Measurements from ENCODE around the gene NPR2. TPM values are rescaled to one million over a fixed set of nuclear protein-coding genes. Genes with fewer than 3 reads are reported as not detected.

NPR2 gene
- total RNA-seq, 1 experiment from 2014 or later: 18.8 TPM

DNA sequence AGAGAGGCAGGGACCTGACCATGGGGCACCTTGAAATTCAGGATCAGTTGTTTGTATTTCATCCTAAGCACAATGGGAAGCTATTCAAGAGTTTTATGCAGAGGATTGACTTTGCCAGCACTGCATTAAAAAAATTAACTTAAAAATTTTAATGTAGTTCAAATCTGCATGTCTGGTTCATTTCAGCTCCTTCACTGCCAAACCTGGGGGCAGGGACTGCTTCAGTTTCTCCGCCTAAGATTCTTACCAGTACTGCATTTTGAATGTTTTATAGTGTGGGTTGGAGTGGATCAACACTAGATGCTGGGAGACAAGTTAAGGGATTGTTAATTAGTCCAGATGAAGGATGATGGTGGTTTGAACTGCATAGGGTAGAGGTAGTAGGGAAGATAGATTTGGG is 21.6 kb upstream of the NPR2 start (continued):
- TF ChIP-seq, protein P1, sequence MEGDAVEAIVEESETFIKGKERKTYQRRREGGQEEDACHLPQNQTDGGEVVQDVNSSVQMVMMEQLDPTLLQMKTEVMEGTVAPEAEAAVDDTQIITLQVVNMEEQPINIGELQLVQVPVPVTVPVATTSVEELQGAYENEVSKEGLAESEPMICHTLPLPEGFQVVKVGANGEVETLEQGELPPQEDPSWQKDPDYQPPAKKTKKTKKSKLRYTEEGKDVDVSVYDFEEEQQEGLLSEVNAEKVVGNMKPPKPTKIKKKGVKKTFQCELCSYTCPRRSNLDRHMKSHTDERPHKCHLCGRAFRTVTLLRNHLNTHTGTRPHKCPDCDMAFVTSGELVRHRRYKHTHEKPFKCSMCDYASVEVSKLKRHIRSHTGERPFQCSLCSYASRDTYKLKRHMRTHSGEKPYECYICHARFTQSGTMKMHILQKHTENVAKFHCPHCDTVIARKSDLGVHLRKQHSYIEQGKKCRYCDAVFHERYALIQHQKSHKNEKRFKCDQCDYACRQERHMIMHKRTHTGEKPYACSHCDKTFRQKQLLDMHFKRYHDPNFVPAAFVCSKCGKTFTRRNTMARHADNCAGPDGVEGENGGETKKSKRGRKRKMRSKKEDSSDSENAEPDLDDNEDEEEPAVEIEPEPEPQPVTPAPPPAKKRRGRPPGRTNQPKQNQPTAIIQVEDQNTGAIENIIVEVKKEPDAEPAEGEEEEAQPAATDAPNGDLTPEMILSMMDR (IDR thresholded peaks at IDR 0.05 in 2 of 3, conservative IDR thresholded peaks at IDR 0.05 in 1 of 3; ENCODE audit: borderline replicate concordance in 1 of 3, insufficient read depth in 1 of 3, low read depth in 2 of 3, low read length in 2 of 3): no peak
- no peak for TF ChIP-seq ELF1 (IDR thresholded peaks at IDR 0.05; ENCODE audit: borderline replicate concordance, low read depth)

DNA sequence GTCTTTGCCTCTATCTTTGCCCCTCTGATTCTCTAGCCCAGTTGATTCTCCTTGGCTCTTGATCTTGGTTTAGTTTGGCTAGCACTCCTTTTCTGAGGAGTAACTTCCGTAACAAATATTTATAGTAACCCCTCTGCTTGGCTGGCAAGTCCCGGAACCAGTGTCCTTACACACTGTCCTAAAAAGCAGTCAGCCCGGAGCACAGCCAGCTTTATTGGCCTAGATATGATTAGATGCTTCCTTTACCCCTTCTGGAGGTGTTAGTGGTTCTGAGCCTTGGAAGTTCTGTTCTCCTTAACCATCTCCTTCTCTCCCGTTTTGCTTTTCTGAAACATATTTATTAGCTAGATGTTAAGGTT is 20.3 kb upstream of the NPR2 start:
- Histone ChIP-seq H3K36me3 (ENCODE audit: control insufficient read depth in 1 of 2, insufficient read depth in 2 of 2, low read length in 2 of 2) (no peaks in the 10 kb centered on the region), H3K9me2 (ENCODE audit: insufficient read depth) (no peaks in the 10 kb centered on the region), H3K27ac (ENCODE audit: low read depth, low read length) (no peak overlapping the region), H3K4me3 (replicated peaks in 1 of 2; ENCODE audit: low read depth in 1 of 2, low read length in 2 of 2) (no peak overlapping the region), H3K79me2 (ENCODE audit: insufficient read depth, low read length) (no peaks in the 10 kb centered on the region), H3K4me1 (ENCODE audit: control insufficient read depth in 1 of 2, insufficient read depth in 2 of 2, low read length in 2 of 2) (peaks cover 2 to 6% of the 10 kb centered on the region in 2 experiments; a peak in 2 of 4 replicates), H3K9ac (ENCODE audit: low read length) (no peak overlapping the region), H2AFZ (ENCODE audit: low read depth, low read length, poor library complexity, severe bottlenecking) (no peak overlapping the region), H3K4me2 (ENCODE audit: low read length) (no peak overlapping the region), H3K9me3 (ENCODE audit: control insufficient read depth in 1 of 2, insufficient read depth in 1 of 2, low read depth in 1 of 2, low read length in 2 of 2) (no peaks in the 10 kb centered on the region), H4K20me1 (ENCODE audit: insufficient read depth) (no peaks in the 10 kb centered on the region), H3K27me3 (ENCODE audit: insufficient read depth, low read length) (no peaks in the 10 kb centered on the region)
- ChIA-PET RAD21 (ENCODE audit: low non-redundant PET in 1 of 2, low total read pairs in 2 of 2, uncharacterized antibody in 2 of 2, unreplicated experiment in 2 of 2) (no interaction called here), POLR2A (no interaction called here), CTCF (no interaction called here)
- ATAC-seq: no peak
- BruUV-seq (replicated peaks): no TSS peak
- intact Hi-C loops (cut with micrococcal nuclease): no loop called here
- TF ChIP-seq, protein P2, sequence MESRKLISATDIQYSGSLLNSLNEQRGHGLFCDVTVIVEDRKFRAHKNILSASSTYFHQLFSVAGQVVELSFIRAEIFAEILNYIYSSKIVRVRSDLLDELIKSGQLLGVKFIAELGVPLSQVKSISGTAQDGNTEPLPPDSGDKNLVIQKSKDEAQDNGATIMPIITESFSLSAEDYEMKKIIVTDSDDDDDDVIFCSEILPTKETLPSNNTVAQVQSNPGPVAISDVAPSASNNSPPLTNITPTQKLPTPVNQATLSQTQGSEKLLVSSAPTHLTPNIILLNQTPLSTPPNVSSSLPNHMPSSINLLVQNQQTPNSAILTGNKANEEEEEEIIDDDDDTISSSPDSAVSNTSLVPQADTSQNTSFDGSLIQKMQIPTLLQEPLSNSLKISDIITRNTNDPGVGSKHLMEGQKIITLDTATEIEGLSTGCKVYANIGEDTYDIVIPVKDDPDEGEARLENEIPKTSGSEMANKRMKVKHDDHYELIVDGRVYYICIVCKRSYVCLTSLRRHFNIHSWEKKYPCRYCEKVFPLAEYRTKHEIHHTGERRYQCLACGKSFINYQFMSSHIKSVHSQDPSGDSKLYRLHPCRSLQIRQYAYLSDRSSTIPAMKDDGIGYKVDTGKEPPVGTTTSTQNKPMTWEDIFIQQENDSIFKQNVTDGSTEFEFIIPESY (IDR thresholded peaks at IDR 0.05; ENCODE audit: extremely low read depth, insufficient replicate concordance, low read length): no peak
- TF ChIP-seq RAD21 (IDR thresholded peaks at IDR 0.05; ENCODE audit: low read depth) (no peak), SP1 (IDR thresholded peaks at IDR 0.05; ENCODE audit: low read depth) (no peak), ZNF274 (IDR thresholded peaks at IDR 0.05; ENCODE audit: low read depth, low read length) (no peak), EZH2phosphoT487 (IDR thresholded peaks at IDR 0.05; ENCODE audit: borderline replicate concordance) (no peak), CBX3 (IDR thresholded peaks at IDR 0.05; ENCODE audit: low read depth) (no peak), TCF7L2 (IDR thresholded peaks at IDR 0.05; ENCODE audit: borderline replicate concordance, extremely low read depth, insufficient read depth, insufficient read length) (no peak), FOSL1 (IDR thresholded peaks at IDR 0.05; ENCODE audit: low read depth) (no peak), ELF1 (IDR thresholded peaks at IDR 0.05; ENCODE audit: borderline replicate concordance, low read depth) (no peak)
- no peak for DNase-seq (ENCODE audit: low read depth, low spot score)
